Ureter (tissue), 1 donor: ENCODE measurements around the gene THSD4. TPM values are rescaled to one million over a fixed set of nuclear protein-coding genes. Genes with fewer than 3 reads are reported as not detected.

Experiments used
- DNase-seq: peaks from one replicate; pipeline ENCODE4 v3.0.0-alpha.2; 2020; ENCODE audit warnings: low spot score
- total RNA-seq: library from RNA; stranded (reverse); gene quantifications from one replicate; pipeline ENCODE4 v1.2.4, GENCODE V29; 2023
- donor health status: DM: yes; HTN: yes; CAD: no.

Gene THSD4
- total RNA-seq, 1 donor from 2014 or later = 57.9 TPM

DNA sequence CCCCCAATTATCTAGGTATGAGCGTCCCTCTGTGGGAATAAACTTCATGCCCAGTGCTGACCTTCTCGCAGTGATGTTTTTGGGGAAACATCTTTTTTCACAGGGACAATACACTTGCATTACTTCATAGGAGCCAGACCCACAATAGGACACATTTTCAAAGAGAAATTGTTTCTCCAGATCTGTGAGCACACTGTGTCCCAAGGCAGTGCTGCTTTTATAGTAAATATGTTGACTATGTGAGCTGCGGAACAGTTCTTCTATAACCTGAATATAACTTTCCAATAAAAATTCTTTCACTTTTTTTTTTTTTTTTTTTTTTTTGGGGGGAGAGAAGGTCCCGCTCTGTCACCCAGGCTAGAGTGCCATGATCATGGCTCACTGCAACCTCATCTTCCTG, 17.4 kb upstream of the THSD4 start:
- no peak for DNase-seq

DNA sequence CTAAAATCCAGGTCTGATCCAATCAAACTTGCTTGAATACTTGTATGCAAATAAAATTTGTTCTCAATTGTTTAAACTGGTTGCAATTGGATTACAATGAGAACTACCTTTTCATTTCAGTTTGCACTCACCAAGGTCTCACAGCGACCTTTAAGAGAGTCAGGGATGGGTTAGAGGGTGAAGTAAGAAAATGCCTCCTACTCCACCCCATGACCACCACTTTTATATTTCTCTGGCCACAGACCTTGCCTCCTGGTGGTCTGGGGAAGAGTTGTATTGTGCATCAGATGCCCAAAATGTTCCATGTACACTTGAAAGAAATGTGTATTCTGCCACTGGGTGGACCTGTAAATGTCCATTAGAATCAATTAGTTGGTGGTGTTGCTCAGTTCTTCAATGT, 16.4 kb upstream of the THSD4 start:
- peak; percentile 13 for DNase-seq

DNA sequence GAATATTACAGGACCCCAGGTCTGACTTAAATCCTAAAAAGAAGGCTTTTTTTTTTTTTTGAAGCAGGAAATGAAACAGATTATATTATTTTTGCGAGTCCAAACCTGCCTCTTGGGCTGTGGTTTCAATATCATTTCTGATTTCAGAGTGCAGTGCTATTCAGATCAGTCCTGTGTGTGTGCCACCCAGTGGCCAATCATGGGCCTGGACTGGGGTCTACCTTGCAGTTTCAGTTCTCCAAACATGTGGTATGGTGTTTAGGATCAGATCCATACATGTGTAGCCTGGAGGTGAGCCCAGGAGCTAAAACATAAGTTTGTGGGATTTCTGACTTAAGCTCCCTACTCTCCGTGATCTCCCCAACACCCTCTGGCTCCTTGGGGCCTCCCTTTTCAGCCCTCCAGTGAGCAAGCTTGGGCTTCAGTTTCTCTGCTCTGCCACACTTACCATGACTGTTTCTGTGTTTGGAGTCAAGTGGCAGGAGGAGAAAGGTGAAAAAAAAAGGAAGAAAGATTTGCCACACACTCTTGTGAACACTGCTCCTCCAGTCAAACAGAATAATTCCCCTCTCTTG, 12.1 kb upstream of the THSD4 start:
- peak; percentile 44 for DNase-seq

DNA sequence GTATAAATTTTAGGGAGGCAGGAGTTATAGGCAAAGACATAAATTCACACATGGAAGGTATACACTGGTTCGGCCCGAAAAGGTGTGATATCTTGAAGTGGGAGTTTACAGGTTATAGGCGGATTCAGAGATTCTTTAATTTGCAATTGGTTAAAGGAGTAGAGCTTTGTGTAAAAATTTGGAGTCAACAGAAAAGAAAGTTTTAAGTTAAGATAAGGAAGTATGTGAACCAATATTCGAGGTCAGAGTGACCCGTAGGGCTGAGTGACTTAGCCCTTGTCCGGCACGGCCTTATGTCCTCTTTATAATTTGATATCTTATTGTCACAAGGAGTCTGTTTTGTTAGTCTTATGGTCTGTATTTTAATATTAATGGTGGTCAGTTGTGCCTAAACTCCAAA, 10.6 kb upstream of the THSD4 start:
- DNase-seq = no peak

DNA sequence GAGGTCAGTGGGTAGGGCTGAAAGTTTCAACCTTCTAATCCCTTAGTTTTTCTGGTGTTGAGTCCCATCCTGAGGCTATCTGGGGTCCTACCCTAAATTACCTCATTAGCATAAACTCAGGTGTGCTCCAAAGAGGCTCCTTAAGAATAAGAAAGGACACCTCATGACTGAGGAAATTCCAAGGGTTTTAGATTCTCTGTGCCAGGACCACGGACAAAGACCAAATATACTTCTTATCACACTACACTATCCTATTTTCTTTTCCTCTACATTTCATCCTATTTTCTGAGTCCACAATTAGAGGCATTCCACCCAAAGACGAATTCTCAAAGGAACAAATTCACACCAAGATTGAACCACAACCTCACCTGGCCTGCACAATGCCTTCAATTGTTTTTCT, 9.8 kb upstream of the THSD4 start:
- DNase-seq = no peak

DNA sequence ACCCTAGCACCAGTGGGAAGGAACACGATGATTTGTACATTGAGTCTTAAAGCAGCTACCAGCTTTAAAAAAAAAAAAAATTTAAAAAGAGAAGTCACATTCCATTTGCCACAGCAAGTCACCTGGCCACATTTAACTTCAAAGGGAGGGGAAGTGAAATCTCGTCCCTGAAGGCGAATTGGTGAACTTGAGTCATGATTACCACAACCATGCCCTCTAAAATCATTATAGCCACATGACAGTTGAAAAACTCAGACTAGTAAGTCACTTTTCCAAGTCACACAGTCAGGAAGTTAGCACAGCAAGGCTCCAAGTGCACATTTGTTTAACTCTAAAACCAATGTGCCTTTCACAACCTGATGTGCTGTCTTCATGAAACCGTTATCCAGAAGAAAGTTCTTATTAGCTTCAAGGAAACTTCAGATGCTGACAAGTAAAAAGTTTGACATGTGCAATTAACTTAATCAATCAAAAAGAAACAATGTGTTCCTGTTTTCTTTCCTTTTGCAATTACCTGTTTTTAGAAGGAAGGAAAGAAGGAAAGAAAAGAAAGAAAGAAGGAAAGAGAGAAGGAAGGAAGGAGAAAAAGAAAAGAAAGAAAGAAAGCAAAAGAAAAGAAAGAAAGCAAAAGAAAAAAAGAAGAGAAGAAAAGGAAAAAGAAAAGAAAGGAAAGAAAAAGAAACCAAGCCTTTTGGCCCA, 8.3 kb upstream of the THSD4 start:
- peak; percentile 31 for DNase-seq

DNA sequence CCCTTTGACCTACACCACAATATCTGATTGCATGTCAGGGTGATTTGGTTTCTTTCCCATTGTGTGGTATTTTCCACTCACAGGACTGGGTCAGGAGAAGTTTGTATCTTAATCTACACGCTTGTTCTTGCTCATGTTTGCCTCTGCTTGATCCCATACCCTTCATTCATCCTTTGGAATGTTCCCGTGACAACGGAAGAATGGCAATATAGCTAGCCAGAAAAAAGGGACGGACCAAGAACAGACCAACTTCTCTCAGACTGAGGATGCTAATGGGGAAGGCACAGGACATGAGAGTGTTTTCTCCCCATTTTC, 7.8 kb upstream of the THSD4 start:
- DNase-seq = no peak

DNA sequence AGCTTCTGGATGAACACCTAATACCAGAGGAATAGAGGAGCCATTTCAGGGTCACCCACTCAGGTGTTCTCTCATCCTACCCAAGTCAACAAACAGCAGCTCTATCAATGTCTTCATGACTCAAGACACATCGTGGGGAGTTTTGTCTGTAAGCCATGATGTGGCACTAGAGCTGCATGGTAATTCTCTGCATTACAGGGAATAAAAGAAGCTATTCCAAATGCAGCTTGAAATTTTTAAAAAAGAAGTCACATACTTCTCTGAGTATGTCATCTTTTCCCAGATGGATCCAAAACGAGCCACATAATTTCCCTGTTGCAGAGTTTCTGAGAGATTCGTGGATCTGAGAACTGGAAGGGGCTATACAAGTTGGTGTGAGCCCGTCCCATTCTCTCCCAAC, 6.1 kb upstream of the THSD4 start:
- DNase-seq = peak; percentile 25

DNA sequence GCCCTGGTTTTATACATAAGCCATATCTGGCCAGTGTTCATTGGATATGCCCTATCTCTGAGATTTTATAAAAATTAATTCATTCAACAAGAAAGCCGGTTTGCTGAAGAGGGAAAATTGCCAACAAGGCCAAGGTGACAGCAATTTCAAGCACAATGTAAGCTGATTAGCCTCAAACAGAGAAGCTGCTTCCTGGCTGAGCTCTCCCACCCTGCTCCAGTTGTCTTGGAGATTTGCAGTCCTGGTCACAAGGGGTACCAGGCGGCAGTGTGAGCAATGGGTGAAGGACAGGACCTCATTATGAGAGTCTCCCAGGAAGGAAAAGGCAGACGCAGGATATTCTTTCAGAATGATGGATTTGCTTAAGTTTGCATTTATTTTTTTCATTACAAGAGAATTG, 5.4 kb upstream of the THSD4 start:
- peak; percentile 38 for DNase-seq

DNA sequence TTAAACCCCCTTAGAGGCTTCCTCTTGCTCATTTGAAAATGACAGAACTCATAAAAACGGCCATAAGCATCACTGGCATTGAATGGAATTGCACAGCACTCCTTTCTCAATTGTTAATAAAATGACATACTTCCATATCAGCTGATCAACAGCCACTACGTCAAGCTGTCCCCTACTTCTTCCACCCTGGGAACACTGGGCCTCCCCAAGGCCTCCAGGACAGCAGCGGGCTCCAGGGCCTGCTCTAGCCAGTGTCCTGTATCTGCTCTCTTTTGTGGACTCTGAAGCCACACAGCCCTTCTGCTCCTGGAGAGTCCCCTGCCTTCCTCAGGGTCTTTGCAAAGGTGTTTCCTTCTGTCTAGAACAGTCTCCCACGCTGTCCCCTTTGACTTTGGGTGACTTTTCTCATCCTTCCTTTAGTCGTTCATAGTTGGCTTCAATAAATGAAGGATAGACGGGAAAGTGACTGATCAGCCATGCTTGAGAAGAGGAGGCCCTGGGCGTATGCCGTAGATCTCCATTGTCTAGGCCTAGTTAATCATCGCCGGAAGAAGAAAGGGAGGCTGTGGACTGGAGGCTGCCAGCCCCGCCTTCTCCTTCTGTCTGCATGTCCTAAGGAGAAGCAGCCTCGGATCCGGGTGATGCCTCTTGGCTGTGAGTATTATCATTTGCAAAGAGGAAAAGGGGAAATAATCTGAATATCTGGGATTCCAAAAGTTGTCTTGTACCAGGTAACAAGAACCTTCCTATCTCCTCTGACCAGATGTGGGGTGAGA, 4.7 kb upstream of the THSD4 start:
- DNase-seq = peak; percentile 30

DNA sequence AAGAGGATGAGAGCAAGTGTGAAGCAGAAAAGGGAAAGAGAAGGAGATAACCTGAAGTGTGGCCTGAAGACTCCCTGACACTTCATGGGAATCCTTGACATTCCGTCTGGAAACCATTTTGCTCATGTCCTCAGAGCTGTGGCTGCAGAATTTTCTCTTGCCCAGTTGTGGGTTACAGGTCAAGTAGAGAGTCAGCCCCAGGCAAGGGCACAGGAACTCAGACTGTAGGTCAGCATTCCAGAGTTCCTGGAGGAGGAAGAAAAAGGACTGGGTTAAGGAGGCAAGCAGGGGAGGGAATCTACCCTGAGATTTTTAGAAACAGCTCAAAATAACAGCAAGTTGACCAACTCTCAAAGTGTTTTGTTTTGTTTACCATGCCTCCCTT, 4.1 kb upstream of the THSD4 start:
- DNase-seq = peak; percentile 29

DNA sequence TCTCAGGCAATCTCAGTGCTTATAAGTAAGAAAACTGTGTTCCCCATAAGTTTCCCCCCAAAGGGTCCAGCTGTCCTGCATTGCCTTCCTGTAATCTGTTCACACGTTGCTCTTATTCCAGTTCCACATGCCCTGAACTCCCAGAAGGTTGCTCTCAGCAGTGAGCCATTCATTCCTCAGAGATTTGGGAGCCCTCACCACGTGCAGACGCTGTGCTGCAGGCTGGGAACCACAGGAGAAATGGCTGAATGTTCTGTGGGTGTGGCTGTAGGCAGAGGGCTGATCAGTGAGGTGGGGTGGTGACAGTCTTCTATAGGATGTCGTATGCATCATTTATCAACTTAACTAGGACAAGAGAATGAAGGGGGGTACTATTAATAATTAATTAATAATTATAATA, 3.3 kb upstream of the THSD4 start:
- no peak for DNase-seq

DNA sequence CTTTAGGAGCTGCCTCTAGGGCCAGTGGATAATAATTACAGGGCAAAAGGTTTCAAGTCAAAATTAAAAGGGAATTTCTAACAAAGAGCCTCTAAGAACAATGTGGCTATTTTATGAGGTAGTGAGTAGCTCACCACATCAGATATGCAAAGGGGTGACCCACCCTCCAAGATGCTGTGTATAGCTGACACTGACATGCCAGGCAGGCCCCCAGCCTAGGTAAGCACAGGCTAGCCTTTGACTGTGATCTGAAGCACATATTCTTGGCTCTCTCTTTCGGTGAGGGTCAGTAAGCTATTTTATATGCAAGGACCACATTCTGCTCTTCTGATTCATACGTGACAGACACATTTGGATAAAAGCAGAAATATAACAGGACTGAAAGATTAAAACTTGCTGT, 2.8 kb upstream of the THSD4 start:
- peak; percentile 6 for DNase-seq

DNA sequence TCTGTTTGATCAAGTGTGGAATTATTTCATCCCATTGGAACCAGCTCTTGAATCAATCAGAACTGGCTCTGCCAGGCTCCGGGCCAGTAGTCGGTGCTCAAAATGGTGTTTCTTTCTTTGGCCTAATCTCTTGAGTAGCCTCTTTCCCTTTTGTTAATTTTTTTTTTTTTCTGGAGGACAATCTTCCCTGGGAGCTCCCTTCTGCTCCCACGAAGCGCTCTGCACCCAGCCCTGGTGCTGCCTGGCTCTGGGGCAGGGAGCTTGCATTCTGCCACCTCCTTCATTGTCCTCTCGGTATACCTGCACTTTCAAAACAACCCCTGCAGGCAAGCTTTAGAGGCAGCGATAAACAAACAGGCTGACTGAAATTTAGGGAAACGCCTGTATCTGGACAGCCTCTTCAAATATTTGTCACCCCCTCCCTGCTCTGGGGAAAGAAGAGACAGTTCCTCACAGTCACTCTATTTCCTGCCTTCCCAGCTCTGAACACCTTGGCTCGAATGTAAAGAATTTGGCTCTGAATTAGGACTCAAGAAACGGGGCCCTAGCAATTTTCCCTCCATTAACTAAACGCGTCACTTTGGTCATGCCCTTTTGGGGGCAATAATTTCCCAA, 1.1 kb upstream of the THSD4 start:
- no peak for DNase-seq

DNA sequence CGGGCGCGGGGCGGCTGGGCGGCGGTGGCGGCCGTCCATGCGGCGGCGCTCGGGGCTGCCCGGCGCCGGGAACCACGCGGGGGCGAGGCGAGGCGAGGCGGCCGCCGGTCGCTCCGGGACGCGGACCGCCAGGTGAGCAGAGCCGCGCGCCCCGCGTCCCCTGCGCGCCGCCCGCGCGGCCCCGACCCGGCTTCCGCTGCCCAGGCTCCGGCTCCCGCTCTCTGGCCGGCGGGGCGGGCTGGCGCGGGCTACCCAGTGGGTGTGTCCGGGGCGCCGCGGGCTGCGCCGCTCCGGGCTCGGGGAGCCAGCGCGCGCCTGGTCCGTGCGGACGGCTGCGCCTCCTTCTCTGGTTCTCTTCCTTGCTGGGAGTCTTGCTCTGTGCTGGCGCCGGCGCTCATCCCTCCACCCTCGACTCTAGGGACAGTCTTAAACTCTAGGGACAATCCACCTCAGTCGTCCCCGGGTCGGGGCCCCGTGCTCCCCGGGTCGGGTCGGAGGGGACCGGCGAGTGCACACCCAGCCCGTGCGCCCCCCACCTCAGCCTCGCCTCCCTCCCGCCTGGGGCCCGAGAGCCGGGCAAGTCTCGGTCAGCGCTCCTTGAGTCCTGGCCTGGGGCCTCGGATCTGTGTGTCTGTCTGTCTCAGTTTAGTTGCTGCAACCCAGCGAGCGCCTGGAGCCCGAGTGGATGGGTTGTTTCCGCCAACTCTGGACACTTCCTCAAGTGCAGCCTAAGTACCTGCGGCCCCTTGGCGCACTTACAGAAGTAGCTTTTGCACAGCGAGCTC, 488 bp downstream of the THSD4 start:
- peak; percentile 62 for DNase-seq

DNA sequence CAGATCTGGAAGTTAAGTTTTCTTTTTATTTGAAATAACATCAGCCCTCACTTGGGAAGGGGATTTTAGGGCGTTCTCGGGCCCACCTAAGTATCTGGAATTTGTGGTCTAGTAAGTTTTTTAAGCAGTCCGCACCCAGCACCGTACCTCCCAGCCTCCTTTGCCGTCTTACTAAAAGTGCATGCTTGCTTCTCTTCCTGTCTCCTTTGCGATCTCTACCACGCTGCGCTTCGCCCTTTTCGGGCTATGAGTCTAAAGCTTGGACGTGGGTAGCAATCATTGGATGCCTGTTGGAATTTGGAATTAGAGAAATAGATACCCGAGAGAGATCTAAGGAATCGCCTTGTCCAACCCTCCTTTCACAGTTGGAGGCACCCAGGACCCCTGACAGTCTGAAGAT, 1.1 kb downstream of the THSD4 start:
- DNase-seq = no peak

DNA sequence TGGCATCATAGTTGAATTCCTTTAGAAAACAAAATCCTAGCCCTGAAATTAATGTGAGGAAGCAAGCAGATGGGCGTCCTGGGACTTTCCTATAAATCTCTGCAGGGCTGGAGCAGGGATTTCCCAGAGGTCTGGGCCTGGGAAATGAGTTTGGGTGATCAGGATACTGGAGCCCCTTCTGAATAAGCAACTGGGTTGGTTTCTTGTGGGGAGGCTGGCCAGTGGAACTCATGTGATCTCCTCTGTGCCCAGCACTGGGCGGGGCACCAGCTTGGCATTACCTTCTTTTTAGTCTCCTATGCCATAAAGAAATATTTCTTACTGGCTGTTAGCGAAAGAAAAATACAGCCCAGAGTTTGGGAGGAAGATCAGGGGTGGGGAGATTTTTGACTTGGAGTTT, 1.7 kb downstream of the THSD4 start:
- no peak for DNase-seq

DNA sequence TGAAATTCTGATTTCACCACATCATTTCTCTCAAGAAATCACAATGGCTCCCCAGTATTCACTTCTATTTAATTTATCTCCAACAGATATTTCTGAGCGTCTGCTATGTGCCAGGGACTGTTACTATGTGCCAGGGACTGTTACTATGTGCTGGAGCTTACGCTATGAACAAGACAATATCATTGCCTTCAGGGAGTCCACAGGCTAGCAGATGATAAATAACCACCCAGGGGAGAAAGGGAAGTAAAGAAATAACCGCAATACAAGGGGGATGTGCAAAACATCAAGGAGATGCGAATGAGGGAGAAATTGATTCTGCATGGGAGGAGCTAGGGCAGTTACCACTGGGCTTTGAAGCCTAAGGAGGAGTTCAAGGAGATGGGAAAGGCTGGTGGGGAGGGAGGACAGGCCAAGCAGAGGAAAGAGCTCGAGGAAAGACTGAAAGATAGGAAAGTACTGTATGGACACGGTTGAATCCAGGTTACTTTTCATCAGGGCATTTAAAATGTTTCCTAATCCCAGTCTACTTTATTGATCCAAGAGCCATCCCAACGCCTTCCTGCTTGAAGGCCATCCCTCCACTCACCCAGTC, 2.5 kb downstream of the THSD4 start:
- DNase-seq = peak; percentile 5

DNA sequence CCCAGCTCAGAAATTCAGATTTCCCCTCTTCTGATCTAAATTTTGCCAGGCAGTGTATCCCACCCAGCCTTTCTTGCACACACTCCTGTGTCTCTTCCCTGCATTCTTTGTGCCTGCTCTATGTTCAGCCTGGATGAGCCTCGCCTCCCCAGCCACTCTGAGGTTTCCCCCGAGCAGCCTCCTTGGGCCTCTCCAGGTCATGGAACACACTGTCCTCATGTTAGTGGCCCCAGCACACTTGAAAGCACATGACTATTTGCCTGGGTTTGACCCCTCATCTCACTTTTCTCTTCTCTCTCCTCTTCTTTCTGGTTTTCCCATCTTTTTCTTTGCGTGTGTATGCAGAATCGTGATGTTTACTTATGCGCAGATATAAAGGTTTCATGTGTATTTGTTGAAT, 3.1 kb downstream of the THSD4 start:
- no peak for DNase-seq

DNA sequence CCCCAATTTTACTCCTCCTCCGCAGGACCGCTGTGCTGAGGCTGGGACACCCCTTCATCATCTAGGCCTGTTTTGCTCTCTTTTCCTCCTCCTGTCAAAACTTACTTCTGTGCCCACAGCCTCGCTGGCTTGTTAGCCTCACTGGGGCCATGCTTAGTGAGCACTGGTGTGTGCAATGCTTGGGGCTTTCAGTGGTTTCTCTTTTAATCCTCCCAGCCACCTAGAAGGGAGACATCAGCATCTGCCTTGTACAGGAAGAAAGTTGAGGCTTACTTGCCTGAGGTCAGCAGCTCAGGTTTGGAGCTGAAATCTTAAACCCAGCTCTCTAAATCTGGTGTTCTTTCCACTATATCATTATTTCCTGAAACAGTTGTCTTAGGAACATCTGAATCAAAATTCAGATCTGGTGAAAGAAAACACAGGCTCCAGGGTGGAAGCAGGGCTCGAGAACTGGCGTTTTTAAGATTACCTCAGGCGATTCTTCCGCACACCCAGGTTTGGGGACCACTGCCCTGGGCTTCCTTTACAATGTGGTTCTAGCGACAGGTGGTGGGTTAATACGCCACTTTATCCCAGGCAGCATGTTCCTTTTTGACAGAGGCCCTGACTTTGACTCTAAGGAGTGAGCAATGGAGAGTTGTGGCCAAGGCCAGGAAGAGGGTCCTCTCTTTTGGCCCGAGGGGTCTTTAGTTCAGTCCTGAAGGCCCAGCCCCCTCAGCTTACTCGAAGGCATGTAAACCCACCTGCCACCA, 3.8 kb downstream of the THSD4 start:
- no peak for DNase-seq

DNA sequence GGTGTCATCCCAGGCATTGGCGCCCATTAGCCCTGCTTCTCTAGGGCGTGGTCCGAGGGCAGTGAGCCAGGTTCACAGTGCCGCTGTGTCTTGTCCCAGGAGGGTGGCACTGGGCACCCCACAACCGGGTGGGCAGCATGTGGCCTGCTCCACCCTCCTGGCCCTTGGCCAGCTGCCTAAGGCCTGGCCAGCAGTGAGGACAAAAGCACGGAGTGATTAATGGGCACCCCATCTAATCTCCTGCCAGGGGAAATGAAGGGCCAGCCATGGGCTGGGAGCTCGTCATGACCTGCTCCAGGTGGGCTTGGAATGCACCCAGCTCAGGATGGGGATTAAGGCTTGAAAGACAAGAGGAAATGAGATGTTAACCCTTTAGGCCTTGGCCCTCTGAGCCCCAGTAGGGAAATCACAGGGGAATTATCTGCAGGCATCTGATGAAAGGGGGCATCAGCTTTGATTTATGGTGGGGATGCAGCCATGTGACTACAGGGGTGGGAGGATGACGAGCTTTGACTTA, 5.2 kb downstream of the THSD4 start:
- no peak for DNase-seq
